Fibroblast of lung (primary cell): Measurements from ENCODE around the gene DLL4. TPM values are rescaled to one million over a fixed set of nuclear protein-coding genes. Genes with fewer than 3 reads are reported as not detected.
A peak's percentile ranks its signal among the peaks of the same experiment; 100 is the strongest.

Experiments used
- DNase-seq, 2 donors: peaks; one replicate each; pipeline versions ENCODE4 v3.0.0 to v3.0.0-alpha.2; 2010; ENCODE audit warnings: low read depth in 2 of 2
- H2AFZ ChIP-seq: 2 replicates; pipeline ENCODE4 v1.5.1; 2012; ENCODE audit warnings: low read length, control low read depth, inconsistent platforms
- H3K27ac ChIP-seq: 2 replicates; pipeline ENCODE4 v1.5.1; 2011; ENCODE audit warnings: low read length, control low read depth; ENCODE audit not compliant: insufficient read depth
- H3K27me3 ChIP-seq: 2 replicates; pipeline ENCODE4 v1.5.1; 2011; ENCODE audit warnings: mild to moderate bottlenecking, low read length; ENCODE audit not compliant: control insufficient read depth, insufficient read depth
- H3K36me3 ChIP-seq: 2 replicates; pipeline ENCODE4 v1.5.1; 2011; ENCODE audit warnings: low read length; ENCODE audit not compliant: control insufficient read depth, insufficient read depth
- H3K4me1 ChIP-seq: 2 replicates; pipeline ENCODE4 v1.5.1; 2011; ENCODE audit warnings: low read length; ENCODE audit not compliant: control insufficient read depth, insufficient read depth; ENCODE audit errors: extremely low read depth
- H3K4me2 ChIP-seq: 2 replicates; pipeline ENCODE4 v1.5.1; 2011; ENCODE audit warnings: low read length, control low read depth; ENCODE audit not compliant: insufficient read depth; ENCODE audit errors: extremely low read depth
- H3K4me3 ChIP-seq, 4 experiments: fragments of 200-600 bp in 1 of 4; sonication (generic) in 1 of 4; replicated peaks in 1 of 4; 2 replicates each; pipeline ENCODE4 v1.5.1; 2011 to 2016; ENCODE audit warnings: low read length in 4 of 4, low read depth in 3 of 4, mild to moderate bottlenecking in 3 of 4, control low read depth in 2 of 4, inconsistent platforms in 1 of 4, mixed read lengths in 1 of 4; ENCODE audit not compliant: insufficient read depth in 1 of 4; ENCODE audit errors: control extremely low read depth in 1 of 4
- H3K79me2 ChIP-seq: 2 replicates; pipeline ENCODE4 v1.5.1; 2012; ENCODE audit warnings: mild to moderate bottlenecking, low read length, inconsistent platforms; ENCODE audit not compliant: control insufficient read depth, insufficient read depth
- H3K9ac ChIP-seq: 2 replicates; pipeline ENCODE4 v1.5.1; 2011; ENCODE audit warnings: mild to moderate bottlenecking, low read length, control low read depth; ENCODE audit not compliant: insufficient read depth
- H3K9me3 ChIP-seq: 2 replicates; pipeline ENCODE4 v1.5.1; 2012; ENCODE audit warnings: low read depth, low read length; ENCODE audit not compliant: control insufficient read depth, insufficient read depth
- H4K20me1 ChIP-seq: 2 replicates; pipeline ENCODE4 v1.5.1; 2011; ENCODE audit warnings: low read length; ENCODE audit not compliant: control insufficient read depth, insufficient read depth; ENCODE audit errors: extremely low read depth
- EZH2 ChIP-seq: IDR thresholded peaks from 2 replicates; pipeline ENCODE4 v1.5.1; 2012; ENCODE audit warnings: low read length, control low read depth, mild to moderate bottlenecking; ENCODE audit errors: missing control alignments
- polyA plus RNA-seq, 2 donors: library from polyadenylated mRNA; depleted of rRNA in 1 of 2; stranded (reverse) in 1 of 2; unstranded in 1 of 2; fragments of >200 nt; gene quantifications; 2 replicates each; pipeline ENCODE4 v1.2.1, GENCODE V29; 2011 to 2012; ENCODE audit warnings: missing spikeins in 1 of 2
- total RNA-seq: library from RNA; depleted of rRNA; stranded (reverse); fragments of >200 nt; gene quantifications from 2 replicates; pipeline ENCODE4 v1.2.1, GENCODE V29; 2014
- TF ChIP-seq, protein P1 (sequence below), 2 donors: IDR thresholded peaks in 1 of 2; conservative IDR thresholded peaks in 1 of 2; 1 replicate in 1 of 2; 2 replicates in 1 of 2; pipeline ENCODE4 v1.5.1; 2011 to 2012; ENCODE audit warnings: low read length in 2 of 2, control low read depth in 1 of 2, inconsistent platforms in 1 of 2, low read depth in 1 of 2, mild to moderate bottlenecking in 1 of 2

Gene DLL4
- total and polyA plus RNA-seq, 2 donors (not counting 1 experiment from before 2014, with no cell fraction given): under 0.01 to 0.18 TPM

DNA sequence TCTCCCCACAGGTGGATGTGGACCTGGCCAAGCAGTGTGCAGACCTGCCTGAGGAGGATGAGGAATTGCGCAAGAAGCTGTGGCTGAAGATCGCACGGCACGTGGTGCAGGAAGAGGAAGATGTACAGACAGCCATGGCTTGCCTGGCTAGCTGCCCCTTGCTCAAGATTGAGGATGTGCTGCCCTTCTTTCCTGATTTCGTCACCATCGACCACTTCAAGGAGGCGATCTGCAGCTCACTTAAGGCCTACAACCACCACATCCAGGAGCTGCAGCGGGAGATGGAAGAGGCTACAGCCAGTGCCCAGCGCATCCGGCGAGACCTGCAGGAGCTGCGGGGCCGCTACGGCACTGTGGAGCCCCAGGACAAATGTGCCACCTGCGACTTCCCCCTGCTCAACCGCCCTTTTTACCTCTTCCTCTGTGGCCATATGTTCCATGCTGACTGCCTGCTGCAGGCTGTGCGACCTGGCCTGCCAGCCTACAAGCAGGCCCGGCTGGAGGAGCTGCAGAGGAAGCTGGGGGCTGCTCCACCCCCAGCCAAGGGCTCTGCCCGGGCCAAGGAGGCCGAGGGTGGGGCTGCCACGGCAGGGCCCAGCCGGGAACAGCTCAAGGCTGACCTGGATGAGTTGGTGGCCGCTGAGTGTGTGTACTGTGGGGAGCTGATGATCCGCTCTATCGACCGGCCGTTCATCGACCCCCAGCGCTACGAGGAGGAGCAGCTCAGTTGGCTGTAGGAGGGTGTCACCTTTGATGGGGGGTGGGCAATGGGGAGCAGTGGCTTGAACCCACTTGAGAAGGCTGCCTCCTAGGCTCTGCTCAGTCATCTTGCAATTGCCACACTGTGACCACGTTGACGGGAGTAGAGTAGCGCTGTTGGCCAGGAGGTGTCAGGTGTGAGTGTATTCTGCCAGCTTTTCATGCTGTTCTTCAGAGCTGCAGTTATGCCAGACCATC lies 26.3 kb upstream of the DLL4 start:
- no peak overlapping the region for H3K4me3 ChIP-seq
- H3K36me3 ChIP-seq: peaks cover 38% of the 10 kb centered on the region
- H4K20me1 ChIP-seq: no peaks in the 10 kb centered on the region
- H3K9me3 ChIP-seq: no peaks in the 10 kb centered on the region
- H3K4me1 ChIP-seq: peaks cover 24% of the 10 kb centered on the region
- no peak overlapping the region for H3K4me2 ChIP-seq
- H2AFZ ChIP-seq: no peak overlapping the region
- H3K9ac ChIP-seq: no peak overlapping the region
- H3K27me3 ChIP-seq: no peaks in the 10 kb centered on the region
- no peak for TF ChIP-seq EZH2
- TF ChIP-seq, protein P1, sequence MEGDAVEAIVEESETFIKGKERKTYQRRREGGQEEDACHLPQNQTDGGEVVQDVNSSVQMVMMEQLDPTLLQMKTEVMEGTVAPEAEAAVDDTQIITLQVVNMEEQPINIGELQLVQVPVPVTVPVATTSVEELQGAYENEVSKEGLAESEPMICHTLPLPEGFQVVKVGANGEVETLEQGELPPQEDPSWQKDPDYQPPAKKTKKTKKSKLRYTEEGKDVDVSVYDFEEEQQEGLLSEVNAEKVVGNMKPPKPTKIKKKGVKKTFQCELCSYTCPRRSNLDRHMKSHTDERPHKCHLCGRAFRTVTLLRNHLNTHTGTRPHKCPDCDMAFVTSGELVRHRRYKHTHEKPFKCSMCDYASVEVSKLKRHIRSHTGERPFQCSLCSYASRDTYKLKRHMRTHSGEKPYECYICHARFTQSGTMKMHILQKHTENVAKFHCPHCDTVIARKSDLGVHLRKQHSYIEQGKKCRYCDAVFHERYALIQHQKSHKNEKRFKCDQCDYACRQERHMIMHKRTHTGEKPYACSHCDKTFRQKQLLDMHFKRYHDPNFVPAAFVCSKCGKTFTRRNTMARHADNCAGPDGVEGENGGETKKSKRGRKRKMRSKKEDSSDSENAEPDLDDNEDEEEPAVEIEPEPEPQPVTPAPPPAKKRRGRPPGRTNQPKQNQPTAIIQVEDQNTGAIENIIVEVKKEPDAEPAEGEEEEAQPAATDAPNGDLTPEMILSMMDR (conservative IDR thresholded peaks at IDR 0.05 in 1 of 2, IDR thresholded peaks at IDR 0.05 in 1 of 2; ENCODE audit: low read depth in 1 of 2, low read length in 2 of 2): peak in 1 of 2 donors; percentile 1
- DNase-seq: no peak
- H3K27ac ChIP-seq: no peak overlapping the region
- peaks cover 10% of the 10 kb centered on the region for H3K79me2 ChIP-seq

DNA sequence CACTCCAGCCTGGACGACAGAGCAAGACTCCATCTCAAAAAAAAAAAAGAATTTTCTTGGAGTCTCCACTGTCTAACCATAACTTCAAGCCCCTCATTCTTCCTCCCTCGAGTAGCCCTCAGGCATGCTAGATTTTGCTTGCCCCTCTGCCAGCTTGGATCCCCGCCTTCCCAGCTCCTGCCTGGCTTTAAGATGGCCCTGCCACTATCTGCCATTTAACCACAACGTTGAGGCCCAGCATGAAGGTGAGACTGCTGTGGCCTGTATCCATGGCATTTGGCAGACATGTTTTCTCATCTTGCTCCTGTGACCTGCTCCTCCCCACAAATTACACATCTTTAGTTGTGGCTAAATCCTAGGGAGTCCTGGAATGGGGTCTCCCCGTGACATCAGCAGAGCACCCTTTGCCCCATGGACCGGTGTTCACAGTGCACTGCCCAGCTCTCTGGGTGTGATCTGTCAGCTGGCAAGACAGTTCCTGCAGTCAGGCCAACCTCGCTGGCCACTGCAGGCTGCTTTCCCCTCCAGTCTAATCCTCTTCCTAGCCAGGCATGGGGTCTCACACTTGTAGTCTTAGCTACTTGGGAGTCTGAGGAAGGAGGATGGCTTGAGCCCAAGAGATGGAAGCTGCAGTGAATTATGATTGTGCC lies 24.5 kb upstream of the DLL4 start:
- Histone ChIP-seq H3K4me3 (no peak overlapping the region), H3K27ac (no peak overlapping the region), H3K27me3 (no peaks in the 10 kb centered on the region), H3K4me2 (no peak overlapping the region), H3K9me3 (no peaks in the 10 kb centered on the region), H4K20me1 (no peaks in the 10 kb centered on the region), H3K36me3 (peaks cover 31% of the 10 kb centered on the region), H2AFZ (no peak overlapping the region), H3K4me1 (peaks cover 24% of the 10 kb centered on the region), H3K9ac (no peak overlapping the region), H3K79me2 (peaks cover 10% of the 10 kb centered on the region)
- no peak for DNase-seq
- TF ChIP-seq EZH2: no peak

DNA sequence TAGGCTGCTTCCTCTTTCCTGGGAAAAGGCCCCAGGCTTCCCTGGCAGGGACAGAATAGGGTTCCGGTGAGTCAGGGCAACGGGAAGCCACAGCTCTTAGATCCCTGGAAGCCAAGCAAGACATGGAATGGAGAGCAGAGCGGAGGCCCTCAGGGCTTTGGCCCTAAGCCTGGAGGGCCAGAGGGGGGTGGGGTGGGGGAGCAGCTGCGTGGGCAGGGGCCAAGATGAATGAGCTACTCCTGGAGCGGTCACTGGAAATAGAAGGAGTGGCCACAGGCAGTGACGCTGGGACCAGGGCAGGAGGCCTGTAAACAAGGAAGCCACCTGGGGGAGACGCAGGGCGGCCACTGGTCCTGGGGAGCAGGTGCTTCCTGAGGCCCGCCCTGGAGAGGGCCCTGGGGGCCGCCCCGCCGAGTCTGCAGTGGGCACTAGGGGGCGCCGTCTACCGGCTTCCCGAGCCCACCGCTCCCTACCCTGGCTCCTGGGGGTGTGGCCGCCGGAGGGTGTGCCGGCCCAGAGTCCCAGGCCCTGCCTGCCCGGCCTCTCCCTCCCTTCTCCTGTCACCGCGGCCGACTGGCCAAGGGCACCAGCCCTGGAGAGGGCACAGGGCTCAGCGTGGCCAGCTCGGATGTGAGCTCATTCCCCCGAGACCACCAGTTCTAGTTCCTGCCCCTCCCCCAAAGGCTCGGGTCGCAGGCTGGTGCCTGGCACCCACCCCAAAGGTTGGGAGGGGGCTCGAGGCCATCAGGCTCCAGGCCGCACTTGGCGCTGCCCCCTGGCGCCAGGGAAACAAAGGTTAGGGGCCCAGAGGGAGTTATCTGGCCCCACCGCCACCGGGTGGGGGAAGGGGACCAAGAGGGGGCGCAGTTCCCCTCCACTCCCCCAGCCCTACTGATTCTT lies 22.8 kb upstream of the DLL4 start:
- peak overlapping the region; percentile 63 for H3K9ac ChIP-seq
- no peaks in the 10 kb centered on the region for H3K9me3 ChIP-seq
- no peak for TF ChIP-seq EZH2
- TF ChIP-seq, protein P1 (conservative IDR thresholded peaks at IDR 0.05 in 1 of 2, IDR thresholded peaks at IDR 0.05 in 1 of 2; ENCODE audit: low read depth in 1 of 2, low read length in 2 of 2): peak; percentile 67 to 68
- peaks cover 17% of the 10 kb centered on the region for H3K36me3 ChIP-seq
- no peaks in the 10 kb centered on the region for H3K27me3 ChIP-seq
- peak overlapping the region; percentile 29 to 54 (median 38) for H3K4me3 ChIP-seq
- H2AFZ ChIP-seq: peak overlapping the region; percentile 53
- peak overlapping the region; percentile 90 for H3K27ac ChIP-seq
- DNase-seq: peak; percentile 93 to 94
- no peaks in the 10 kb centered on the region for H4K20me1 ChIP-seq
- H3K4me2 ChIP-seq: peak overlapping the region; percentile 75
- H3K79me2 ChIP-seq: peaks cover 4% of the 10 kb centered on the region
- H3K4me1 ChIP-seq: peaks cover 24% of the 10 kb centered on the region
